ENCODE measurements around the gene RESP18.

Gene RESP18

DNA sequence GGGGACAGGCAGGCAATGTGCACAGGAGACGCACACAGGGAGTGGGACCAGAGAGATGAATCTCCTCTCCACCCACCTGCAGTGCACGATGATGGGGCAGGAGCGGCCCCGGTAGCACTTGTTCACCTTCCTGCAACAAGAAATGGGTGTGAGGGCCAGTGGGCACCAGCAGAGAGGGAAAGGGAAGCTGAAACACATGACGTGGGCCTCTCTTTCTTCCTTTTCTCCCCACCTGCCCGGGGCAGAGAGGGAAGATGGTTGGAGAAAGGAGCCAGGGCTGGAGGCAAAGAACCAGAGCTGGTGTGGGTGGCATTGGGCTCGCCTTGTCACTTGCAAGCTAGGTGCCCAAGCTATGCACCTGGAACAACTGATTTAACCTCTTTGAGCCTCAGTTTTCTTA lies 41.1 kb downstream of the RESP18 start (continued):
- no peak for TF ChIP-seq ZNF692 (tag by site-specific recombination; IDR thresholded peaks at IDR 0.05)
- TF ChIP-seq KLF7 (tag by site-specific recombination; IDR thresholded peaks at IDR 0.05; ENCODE audit: borderline replicate concordance): no peak
- no peak for TF ChIP-seq ZNF514 (tag by site-specific recombination; IDR thresholded peaks at IDR 0.05)
- no peak for TF ChIP-seq BCL11B (tag by site-specific recombination; IDR thresholded peaks at IDR 0.05; ENCODE audit: low read depth)
- TF ChIP-seq ZFP69B (tag by site-specific recombination; IDR thresholded peaks at IDR 0.05): no peak
- TF ChIP-seq RBAK (tag by site-specific recombination; IDR thresholded peaks at IDR 0.05): no peak
- TF ChIP-seq TCF7L2 (IDR thresholded peaks at IDR 0.05; ENCODE audit: borderline replicate concordance, low read depth, low read length): no peak
- TF ChIP-seq, protein P1, sequence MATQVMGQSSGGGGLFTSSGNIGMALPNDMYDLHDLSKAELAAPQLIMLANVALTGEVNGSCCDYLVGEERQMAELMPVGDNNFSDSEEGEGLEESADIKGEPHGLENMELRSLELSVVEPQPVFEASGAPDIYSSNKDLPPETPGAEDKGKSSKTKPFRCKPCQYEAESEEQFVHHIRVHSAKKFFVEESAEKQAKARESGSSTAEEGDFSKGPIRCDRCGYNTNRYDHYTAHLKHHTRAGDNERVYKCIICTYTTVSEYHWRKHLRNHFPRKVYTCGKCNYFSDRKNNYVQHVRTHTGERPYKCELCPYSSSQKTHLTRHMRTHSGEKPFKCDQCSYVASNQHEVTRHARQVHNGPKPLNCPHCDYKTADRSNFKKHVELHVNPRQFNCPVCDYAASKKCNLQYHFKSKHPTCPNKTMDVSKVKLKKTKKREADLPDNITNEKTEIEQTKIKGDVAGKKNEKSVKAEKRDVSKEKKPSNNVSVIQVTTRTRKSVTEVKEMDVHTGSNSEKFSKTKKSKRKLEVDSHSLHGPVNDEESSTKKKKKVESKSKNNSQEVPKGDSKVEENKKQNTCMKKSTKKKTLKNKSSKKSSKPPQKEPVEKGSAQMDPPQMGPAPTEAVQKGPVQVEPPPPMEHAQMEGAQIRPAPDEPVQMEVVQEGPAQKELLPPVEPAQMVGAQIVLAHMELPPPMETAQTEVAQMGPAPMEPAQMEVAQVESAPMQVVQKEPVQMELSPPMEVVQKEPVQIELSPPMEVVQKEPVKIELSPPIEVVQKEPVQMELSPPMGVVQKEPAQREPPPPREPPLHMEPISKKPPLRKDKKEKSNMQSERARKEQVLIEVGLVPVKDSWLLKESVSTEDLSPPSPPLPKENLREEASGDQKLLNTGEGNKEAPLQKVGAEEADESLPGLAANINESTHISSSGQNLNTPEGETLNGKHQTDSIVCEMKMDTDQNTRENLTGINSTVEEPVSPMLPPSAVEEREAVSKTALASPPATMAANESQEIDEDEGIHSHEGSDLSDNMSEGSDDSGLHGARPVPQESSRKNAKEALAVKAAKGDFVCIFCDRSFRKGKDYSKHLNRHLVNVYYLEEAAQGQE (tag by site-specific recombination; IDR thresholded peaks at IDR 0.05): no peak
- no peak for TF ChIP-seq ZNF274 (IDR thresholded peaks at IDR 0.05; ENCODE audit: low read length)
- no peak for TF ChIP-seq ZNF274 (tag by site-specific recombination; IDR thresholded peaks at IDR 0.05; ENCODE audit: borderline replicate concordance)
- no peak for TF ChIP-seq ZNF629 (tag by site-specific recombination; IDR thresholded peaks at IDR 0.05)
- no peak for TF ChIP-seq ZNF354C (tag by site-specific recombination; IDR thresholded peaks at IDR 0.05; ENCODE audit: borderline replicate concordance, low read depth)
- no peak for TF ChIP-seq ZNF324 (tag by site-specific recombination; IDR thresholded peaks at IDR 0.05)
- no peak for TF ChIP-seq ZNF558 (tag by site-specific recombination; IDR thresholded peaks at IDR 0.05)

DNA sequence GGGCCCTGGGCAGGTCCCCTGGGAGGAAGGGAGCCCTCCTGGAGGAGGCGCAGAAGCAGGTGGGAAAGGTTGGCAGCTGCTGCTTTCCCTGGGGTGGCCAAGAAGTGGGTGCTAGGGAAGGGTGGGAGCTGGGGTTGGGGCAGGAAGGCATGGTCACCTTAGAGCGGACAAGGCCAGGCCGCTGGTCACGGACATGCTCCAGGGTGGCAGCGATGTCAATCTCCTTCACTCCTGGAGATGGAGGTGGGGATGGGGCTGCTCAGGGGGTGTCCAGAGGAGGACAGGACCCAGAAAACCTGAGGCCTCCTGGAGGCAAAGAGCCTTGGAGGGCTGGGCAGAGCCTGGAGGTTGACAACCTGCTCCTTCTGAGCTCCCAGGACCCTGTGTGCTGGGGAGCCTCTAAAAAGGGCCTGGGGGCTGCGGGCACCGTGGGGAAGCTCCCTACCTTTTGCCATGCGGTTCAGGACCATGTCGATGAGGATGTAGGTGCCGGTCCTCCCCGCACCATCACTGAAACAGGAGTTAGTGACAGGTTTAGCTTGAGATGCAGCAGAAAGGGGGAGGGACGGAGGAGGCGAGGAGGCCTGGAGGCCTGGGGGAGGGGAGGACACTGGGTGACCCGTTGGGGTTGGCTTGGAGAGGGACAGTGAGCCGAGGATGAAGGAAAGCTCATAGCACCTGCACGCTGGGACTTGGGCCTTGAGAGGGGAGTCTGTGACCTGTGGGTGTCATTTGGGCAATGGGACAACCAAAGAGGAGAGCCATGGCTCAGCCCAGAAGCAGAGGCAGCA lies 42.0 kb downstream of the RESP18 start:
- Histone ChIP-seq H3K36me3 (ENCODE audit: control insufficient read depth in 2 of 2, insufficient read depth in 1 of 2, low read length in 2 of 2) (peaks cover 0 to 10% of the 10 kb centered on the region in 2 experiments; a peak in 1 of 3 replicates), H3K27ac (ENCODE audit: extremely low read depth, low read depth, low read length) (no peak overlapping the region), H3K4me1 (ENCODE audit: control insufficient read depth, insufficient read depth, low read length) (no peaks in the 10 kb centered on the region; the same call in 1 of the 2 replicates), H3K9me3 (ENCODE audit: control insufficient read depth, insufficient read depth, low read depth, low read length) (no peaks in the 10 kb centered on the region), H3K4me3 (ENCODE audit: low read depth, low read length) (no peak overlapping the region)
- TF ChIP-seq, protein P2, sequence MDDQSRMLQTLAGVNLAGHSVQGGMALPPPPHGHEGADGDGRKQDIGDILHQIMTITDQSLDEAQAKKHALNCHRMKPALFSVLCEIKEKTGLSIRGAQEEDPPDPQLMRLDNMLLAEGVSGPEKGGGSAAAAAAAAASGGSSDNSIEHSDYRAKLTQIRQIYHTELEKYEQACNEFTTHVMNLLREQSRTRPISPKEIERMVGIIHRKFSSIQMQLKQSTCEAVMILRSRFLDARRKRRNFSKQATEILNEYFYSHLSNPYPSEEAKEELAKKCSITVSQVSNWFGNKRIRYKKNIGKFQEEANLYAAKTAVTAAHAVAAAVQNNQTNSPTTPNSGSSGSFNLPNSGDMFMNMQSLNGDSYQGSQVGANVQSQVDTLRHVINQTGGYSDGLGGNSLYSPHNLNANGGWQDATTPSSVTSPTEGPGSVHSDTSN (CRISPR knock-in tag; IDR thresholded peaks at IDR 0.05): no peak
- TF ChIP-seq SALL2 (tag by site-specific recombination; IDR thresholded peaks at IDR 0.05; ENCODE audit: borderline replicate concordance) (no peak), ZNF776 (tag by site-specific recombination; IDR thresholded peaks at IDR 0.05; ENCODE audit: borderline replicate concordance) (no peak), ZNF747 (tag by site-specific recombination; IDR thresholded peaks at IDR 0.05) (no peak), ZNF521 (tag by site-specific recombination; IDR thresholded peaks at IDR 0.05) (no peak), ZNF274 (IDR thresholded peaks at IDR 0.05; ENCODE audit: low read length) (no peak), ZNF274 (tag by site-specific recombination; IDR thresholded peaks at IDR 0.05; ENCODE audit: borderline replicate concordance) (no peak)
- CTCF ChIA-PET: interaction anchor here (0.5 to 11.6 kb wide), 5 partner anchors 11 to 233 kb away, joined by 3 to 297 read pairs (median 3); partner anchors contain the start of gene DNAJB2
- POLR2A ChIA-PET: interaction anchor here (2.5 kb wide), 1 partner anchor 12 kb away, joined by 9 read pairs; the partner anchor contains the start of gene DNAJB2

Measured in HEK293 (cell line).